ENCODE results near the gene PCDH9.

Gene PCDH9

DNA sequence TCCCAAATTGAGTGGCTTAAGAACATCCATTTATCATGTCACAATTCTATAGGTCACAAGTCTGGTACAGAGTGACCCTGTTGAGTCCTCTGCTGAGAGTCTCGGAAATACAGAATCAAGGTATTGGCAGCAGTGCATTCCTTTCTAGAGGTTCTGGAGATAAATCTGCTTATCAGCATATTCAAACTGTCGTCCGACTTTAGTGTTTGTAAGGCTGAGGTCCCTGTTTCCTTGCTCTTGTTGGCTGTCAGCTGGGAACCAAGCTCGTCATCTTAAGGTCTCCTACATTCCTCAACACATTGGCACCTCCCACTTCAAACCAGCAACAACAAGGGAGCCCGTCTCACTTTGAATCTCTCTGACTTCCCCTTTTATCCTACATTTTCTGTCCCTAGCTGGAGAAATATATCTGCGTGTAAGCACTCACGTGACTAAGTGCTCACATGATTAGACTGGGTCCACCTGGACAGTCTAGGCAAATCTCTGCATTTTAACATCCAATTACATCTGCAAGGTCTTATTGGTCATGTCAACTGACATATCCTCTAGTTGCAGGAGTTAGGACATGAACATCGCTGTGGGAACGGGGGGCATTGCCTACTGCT is 886.8 kb downstream of the PCDH9 start:
- Histone ChIP-seq H3K27ac (no peak overlapping the region), H3K4me3 (ENCODE audit: low read depth, low read length) (no peak overlapping the region), H3K27me3 (replicated peaks) (no peaks in the 10 kb centered on the region), H3K36me3 (replicated peaks) (no peaks in the 10 kb centered on the region)
- in situ Hi-C loops (cut with HindIII; ENCODE audit: low pct_ligation_motif_present, low sequenced_read_pairs): no loop called here
- no peak for DNase-seq
- TF ChIP-seq CTCF (IDR thresholded peaks at IDR 0.05; ENCODE audit: low read depth, low read length, missing control alignments): no peak

GRCh38 chr13:66341635-66342377 is 888.3 kb downstream of the PCDH9 start:
- H3K27ac ChIP-seq: no peak overlapping the region
- H3K36me3 ChIP-seq (replicated peaks): no peaks in the 10 kb centered on the region
- in situ Hi-C loops (cut with HindIII; ENCODE audit: low pct_ligation_motif_present, low sequenced_read_pairs): no loop called here
- TF ChIP-seq CTCF (IDR thresholded peaks at IDR 0.05; ENCODE audit: low read depth, low read length, missing control alignments): no peak
- H3K27me3 ChIP-seq (replicated peaks): no peaks in the 10 kb centered on the region
- H3K4me3 ChIP-seq (ENCODE audit: low read depth, low read length): no peak overlapping the region
- DNase-seq: no peak

GRCh38 chr13:66339214-66339613 is 890.9 kb downstream of the PCDH9 start:
- DNase-seq: no peak
- H3K27me3 ChIP-seq (replicated peaks): no peaks in the 10 kb centered on the region
- H3K27ac ChIP-seq: no peak overlapping the region
- H3K36me3 ChIP-seq (replicated peaks): no peaks in the 10 kb centered on the region
- in situ Hi-C loops (cut with HindIII; ENCODE audit: low pct_ligation_motif_present, low sequenced_read_pairs): no loop called here
- TF ChIP-seq CTCF (IDR thresholded peaks at IDR 0.05; ENCODE audit: low read depth, low read length, missing control alignments): no peak
- H3K4me3 ChIP-seq (ENCODE audit: low read depth, low read length): no peak overlapping the region

DNA sequence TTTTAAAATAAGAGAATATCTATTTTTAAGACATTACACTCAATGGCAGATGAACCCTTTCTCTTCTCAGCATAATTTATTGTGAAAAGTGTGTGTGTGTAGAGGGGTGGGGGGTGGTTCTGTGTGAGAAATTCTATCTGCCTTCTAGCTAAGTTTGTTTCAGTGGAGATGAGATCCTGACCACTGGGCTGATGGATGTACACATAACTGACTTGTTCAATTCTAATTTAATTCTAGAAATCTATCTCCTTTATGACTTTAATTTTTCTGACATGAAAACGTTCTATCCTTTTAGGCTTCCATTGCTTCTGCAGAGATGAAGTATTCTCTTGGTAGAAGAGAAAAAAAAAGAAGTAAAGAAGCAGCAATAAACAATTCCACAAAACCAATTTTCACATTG is 891.6 kb downstream of the PCDH9 start:
- Histone ChIP-seq H3K36me3 (replicated peaks) (no peaks in the 10 kb centered on the region), H3K4me3 (ENCODE audit: low read depth, low read length) (no peak overlapping the region), H3K27me3 (replicated peaks) (no peaks in the 10 kb centered on the region), H3K27ac (no peak overlapping the region)
- TF ChIP-seq CTCF (IDR thresholded peaks at IDR 0.05; ENCODE audit: low read depth, low read length, missing control alignments): no peak
- in situ Hi-C loops (cut with HindIII; ENCODE audit: low pct_ligation_motif_present, low sequenced_read_pairs): no loop called here
- DNase-seq: no peak

- no peak for TF ChIP-seq CTCF (IDR thresholded peaks at IDR 0.05; ENCODE audit: low read depth, low read length, missing control alignments)
- in situ Hi-C loops (cut with HindIII; ENCODE audit: low pct_ligation_motif_present, low sequenced_read_pairs): no loop called here
- Histone ChIP-seq H3K27me3 (replicated peaks) (no peaks in the 10 kb centered on the region), H3K36me3 (replicated peaks) (no peaks in the 10 kb centered on the region), H3K27ac (no peak overlapping the region), H3K4me3 (ENCODE audit: low read depth, low read length) (no peak overlapping the region)
- no peak for DNase-seq
These were observed 894.5 kb downstream of the PCDH9 start for GRCh38 chr13:66335626-66336025.

Measured in brain microvascular endothelial cell (primary cell).